GM19324 (cell line): Measurements from ENCODE around the gene MMRN2.

Experiments
- ATAC-seq: cut with Tn5 transposase; IDR thresholded peaks from one replicate; pipeline ENCODE4 v1.9.1; 2021; ENCODE audit warnings: mild to moderate bottlenecking, moderate library complexity; ENCODE audit not compliant: unreplicated experiment, low FRiP score

Gene MMRN2

DNA sequence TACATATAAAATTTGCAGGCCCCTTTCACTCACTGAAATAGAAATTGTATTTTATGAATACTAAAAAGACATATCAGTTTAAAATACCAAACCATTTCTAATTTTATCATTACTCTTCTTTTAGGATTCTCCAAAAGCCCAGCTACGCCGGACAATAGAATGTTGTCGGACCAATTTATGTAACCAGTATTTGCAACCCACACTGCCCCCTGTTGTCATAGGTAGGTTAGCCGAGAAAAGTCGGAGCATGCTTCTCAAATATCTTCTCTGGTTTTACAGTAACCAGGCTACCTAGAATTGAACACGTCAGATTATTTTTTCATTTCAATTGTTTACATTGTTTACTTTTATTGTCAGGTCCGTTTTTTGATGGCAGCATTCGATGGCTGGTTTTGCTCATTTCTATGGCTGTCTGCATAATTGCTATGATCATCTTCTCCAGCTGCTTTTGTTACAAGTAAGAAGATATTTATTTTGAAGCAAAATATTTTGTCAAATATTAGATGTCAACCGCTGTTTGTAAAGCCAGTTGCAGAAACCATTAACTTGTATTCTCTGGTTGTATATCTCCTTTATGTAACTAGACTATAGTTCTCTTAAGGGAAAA lies 57.6 kb downstream of the MMRN2 start:
- peak; percentile 54 for ATAC-seq

DNA sequence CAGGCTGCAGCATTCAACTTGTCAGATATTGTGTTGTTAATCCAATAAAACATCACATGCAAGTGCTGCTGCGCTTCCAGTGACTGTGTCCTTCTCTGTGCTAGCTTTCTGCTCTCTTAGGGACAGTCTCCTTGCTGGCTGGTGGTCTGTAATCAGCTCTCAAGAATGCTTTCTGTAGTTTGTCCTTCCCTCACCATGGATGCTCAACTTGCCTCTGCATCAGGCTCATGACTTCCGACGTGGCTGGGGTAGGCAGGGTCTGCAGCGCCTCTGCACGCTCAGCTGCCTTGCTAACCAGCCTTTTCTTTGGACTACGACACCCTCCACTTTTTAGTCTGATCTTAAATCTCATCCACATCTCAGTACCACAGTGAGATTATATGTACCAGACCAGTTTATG lies 58.3 kb downstream of the MMRN2 start:
- no peak for ATAC-seq

DNA sequence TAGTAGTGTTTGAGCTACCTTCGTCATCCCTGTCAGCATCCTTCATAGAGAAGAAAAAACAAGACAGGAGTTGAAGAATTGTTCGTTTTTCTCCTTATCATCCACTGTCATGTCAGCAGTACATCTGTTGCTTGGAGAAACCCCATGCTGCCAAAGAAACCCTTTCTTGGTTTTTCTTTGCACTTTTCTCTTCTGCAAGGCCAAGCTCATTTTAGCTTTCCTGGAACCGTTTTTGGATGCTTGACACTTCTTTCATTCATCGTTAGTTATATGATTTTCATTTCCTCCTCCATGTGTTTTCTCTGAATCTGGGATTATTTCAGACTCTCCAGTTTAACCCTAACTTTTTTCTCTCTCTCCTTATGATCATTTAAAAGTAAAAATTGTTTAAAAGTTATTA lies 58.9 kb downstream of the MMRN2 start:
- no peak for ATAC-seq

DNA sequence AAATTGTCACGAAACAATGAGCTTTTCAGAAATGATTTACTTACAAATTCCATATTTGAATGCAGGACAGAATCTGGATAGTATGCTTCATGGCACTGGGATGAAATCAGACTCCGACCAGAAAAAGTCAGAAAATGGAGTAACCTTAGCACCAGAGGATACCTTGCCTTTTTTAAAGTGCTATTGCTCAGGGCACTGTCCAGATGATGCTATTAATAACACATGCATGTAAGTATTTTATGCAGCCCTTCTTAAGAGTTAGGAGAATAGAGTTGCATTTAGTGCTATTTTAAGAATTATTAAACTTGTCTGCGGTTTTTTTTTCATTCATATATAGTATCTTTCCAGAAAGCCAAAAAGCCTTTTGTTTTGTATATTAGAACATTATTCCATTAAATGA lies 67.4 kb downstream of the MMRN2 start:
- ATAC-seq: no peak

DNA sequence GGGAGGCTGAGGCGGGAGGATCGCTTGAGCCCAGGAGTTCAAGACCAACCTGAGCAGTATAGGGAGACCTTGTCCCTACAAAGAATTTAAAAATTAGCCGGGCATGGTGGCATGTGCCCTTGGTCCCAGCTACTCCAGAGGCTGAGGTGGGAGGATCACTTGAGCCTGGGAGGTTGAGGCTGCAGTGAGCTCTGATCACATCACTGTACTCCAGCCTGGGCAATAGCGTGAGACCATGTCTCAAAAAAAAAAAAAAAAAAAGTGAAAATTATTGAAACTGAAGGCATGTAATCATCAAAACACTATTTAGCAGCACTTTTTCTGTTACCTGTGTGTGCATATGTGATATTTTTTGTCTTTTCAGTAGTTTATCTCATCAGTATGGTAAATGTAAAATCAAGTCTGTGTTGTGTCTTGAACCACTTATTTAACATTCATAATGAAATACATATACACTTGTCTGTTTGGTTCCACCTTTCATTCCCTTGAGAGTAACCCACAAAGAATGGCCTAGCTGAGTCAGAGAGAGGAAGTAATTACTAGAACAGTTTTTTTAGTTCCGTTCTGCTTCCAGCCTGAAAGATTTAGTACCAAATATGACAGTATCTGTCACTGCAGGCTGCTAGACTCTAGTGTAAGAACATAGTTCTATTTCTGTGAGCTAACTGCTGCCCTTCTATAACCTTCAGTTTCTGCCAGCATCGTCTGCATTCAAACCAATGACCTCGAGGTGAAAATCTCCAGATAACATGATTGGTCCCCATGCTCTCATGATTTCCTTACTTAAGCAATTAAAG lies 68.6 kb downstream of the MMRN2 start:
- peak; percentile 91 for ATAC-seq
